Kidney (tissue), 14 donors: Measurements from ENCODE around the gene NXN. TPM values are rescaled to one million over a fixed set of nuclear protein-coding genes. Genes with fewer than 3 reads are reported as not detected.

Source experiments
- DNase-seq, 5 donors: peaks; one replicate each; pipeline ENCODE4 v3.0.0-alpha.2; 2013 to 2020
- FAIRE-seq: peaks from 2 replicates; lab custom pipeline; 2012; peaks lifted over from hg19 to GRCh38; lab: Jason Lieb, UNC
- H3K27ac ChIP-seq, 2 donors: one replicate each; pipeline ENCODE4 v1.7.0; 2013; ENCODE audit warnings: low read depth in 2 of 2, low read length in 2 of 2, inconsistent platforms in 1 of 2
- H3K27me3 ChIP-seq: one replicate; pipeline ENCODE4 v1.7.1; 2013; ENCODE audit warnings: low read length, inconsistent platforms; ENCODE audit not compliant: control insufficient read depth, insufficient read depth
- H3K36me3 ChIP-seq, 3 donors: one replicate each; pipeline versions ENCODE4 v1.7.0 to v1.7.1; 2013; ENCODE audit warnings: low read length in 3 of 3, control low read depth in 1 of 3, inconsistent platforms in 1 of 3; ENCODE audit not compliant: insufficient read depth in 3 of 3, control insufficient read depth in 2 of 3
- H3K4me1 ChIP-seq, 3 donors: one replicate each; pipeline versions ENCODE4 v1.7.0 to v1.7.1; 2013; ENCODE audit warnings: low read length in 3 of 3, inconsistent platforms in 1 of 3, low read depth in 1 of 3; ENCODE audit not compliant: control insufficient read depth in 2 of 3, insufficient read depth in 2 of 3
- H3K4me3 ChIP-seq, 3 donors: one replicate each; pipeline versions ENCODE4 v1.7.0 to v1.8.1; 2013; ENCODE audit warnings: low read length in 3 of 3, control low read depth in 1 of 3, inconsistent platforms in 1 of 3
- H3K9ac ChIP-seq, 3 donors: one replicate each; pipeline versions ENCODE4 v1.7.0 to v1.7.1; 2013; ENCODE audit warnings: low read length in 3 of 3, control low read depth in 1 of 3, inconsistent platforms in 1 of 3
- H3K9me3 ChIP-seq, 3 donors: one replicate each; pipeline versions ENCODE4 v1.7.0 to v1.7.1; 2013; ENCODE audit warnings: low read length in 3 of 3, control low read depth in 1 of 3, inconsistent platforms in 1 of 3; ENCODE audit not compliant: control insufficient read depth in 2 of 3, insufficient read depth in 1 of 3
- CTCF ChIP-seq: IDR thresholded peaks from 3 replicates; pipeline ENCODE4 v1.5.1; 2012; ENCODE audit warnings: mild to moderate bottlenecking, moderate library complexity, borderline replicate concordance; ENCODE audit not compliant: insufficient read depth; ENCODE audit errors: extremely low read depth
- intact Hi-C: fragments of 100-400 bp; cut with DNase I; formaldehyde crosslinking; loops from one replicate; pipeline ENCODE4 v1.11.1; 2022
- polyA plus RNA-seq: library from polyadenylated mRNA; stranded (reverse); fragments of 350-450 nt; fragmentation: Illumina TruSeq; extraction: RNeasy Lipid Tissue Mini Kit (QIAGEN cat#74804); gene quantifications from one replicate; pipeline ENCODE4 v1.2.3, GENCODE V29; 2014; ENCODE audit warnings: low read depth, low replicate concordance; ENCODE audit not compliant: insufficient read depth
- total RNA-seq: library from RNA; stranded (reverse); fragmentation: NEBNext Ultra II Directional; extraction: Animal tissue kit (Norgen Biotek cat#: 25700); gene quantifications from one replicate; pipeline ENCODE4 v1.2.1, GENCODE V29; 2021
- donor health status: control.
- donor health status: control.
- donor health status: control.
- donor health status: control.
- donor health status: control.
- donor health status: DM: yes; HTN: yes; CAD: no.
- donor health status: Normal renal cell carcinoma (clear cell type).

NXN gene
- total and polyA plus RNA-seq, 2 donors from 2014 or later: 10.2 to 26.8 TPM

- intact Hi-C loops: no loop called here
- Histone ChIP-seq H3K36me3 (no peaks in the 10 kb centered on the region), H3K4me1 (no peaks in the 10 kb centered on the region), H3K27me3 (no peaks in the 10 kb centered on the region), H3K27ac (no peak overlapping the region), H3K9ac (no peak overlapping the region), H3K9me3 (no peaks in the 10 kb centered on the region), H3K4me3 (no peak overlapping the region)
- TF ChIP-seq CTCF: no peak
- FAIRE-seq (no peak), DNase-seq (no peak)
Measured at GRCh38 chr17:902463-902862, 77.1 kb downstream of the NXN start.

GRCh38 chr17:901964-902363 is 77.6 kb downstream of the NXN start:
- Histone ChIP-seq H3K27me3 (no peaks in the 10 kb centered on the region), H3K9ac (no peak overlapping the region), H3K4me1 (peaks cover 0 to 2% (median 0%) of the 10 kb centered on the region in 3 donors), H3K4me3 (no peak overlapping the region), H3K9me3 (no peaks in the 10 kb centered on the region), H3K36me3 (no peaks in the 10 kb centered on the region), H3K27ac (peak overlapping the region in 1 of 2 donors; percentile 34)
- intact Hi-C loops: no loop called here
- TF ChIP-seq CTCF: no peak
- no peak for FAIRE-seq
- no peak for DNase-seq

- H3K36me3 ChIP-seq: no peaks in the 10 kb centered on the region
- H3K27me3 ChIP-seq: no peaks in the 10 kb centered on the region
- TF ChIP-seq CTCF: no peak
- intact Hi-C loops: no loop called here
- DNase-seq (no peak), FAIRE-seq (no peak)
- H3K27ac ChIP-seq: peak overlapping the region in 1 of 2 donors; percentile 38
- H3K9ac ChIP-seq: peak overlapping the region in 1 of 3 donors; percentile 19
- no peak overlapping the region for H3K4me3 ChIP-seq
- peaks cover 0 to 2% (median 0%) of the 10 kb centered on the region in 3 donors for H3K4me1 ChIP-seq
- no peaks in the 10 kb centered on the region for H3K9me3 ChIP-seq
Measured at GRCh38 chr17:901191-901950, 78.2 kb downstream of the NXN start.
